Measurements from ENCODE around the gene PCBD2.

DNA sequence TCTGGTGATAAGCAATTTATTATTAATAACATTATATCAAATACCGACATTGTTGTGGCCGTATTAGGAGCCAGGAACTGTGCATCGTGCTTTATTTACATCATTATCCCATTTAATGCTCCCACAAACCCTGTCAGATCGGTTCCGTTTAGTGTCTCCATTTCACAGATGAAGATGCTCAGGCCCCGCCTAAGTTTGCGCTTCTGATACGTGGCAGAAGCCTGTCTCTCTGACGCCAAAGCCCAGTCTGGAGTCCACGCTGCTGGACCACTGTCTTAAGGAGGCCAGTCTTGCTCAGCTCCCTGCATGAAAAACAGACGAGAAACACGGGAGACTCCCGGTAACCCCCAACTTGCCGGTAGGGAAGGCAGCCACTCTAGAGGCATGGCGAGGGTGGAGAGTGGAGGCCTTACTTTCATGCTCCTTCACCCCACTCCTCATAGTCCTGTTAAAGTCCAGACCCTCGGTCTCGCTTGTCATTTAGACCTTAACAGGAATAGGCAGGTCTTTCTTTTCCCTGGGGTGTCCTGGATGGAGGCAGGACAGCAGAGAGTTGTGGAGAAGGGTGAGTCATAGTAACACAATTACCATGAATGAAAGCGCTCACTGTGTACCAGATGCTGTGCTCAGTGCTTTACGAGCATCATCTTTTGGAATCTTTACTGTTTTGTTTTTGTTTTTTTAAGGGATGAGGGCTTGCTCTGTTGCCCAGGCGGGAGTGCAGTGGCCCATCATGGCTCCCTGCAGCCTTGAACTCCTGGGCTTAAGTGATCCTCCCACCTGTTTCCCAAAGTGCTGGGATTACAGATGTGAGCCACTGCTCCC lies 29.9 kb upstream of the PCBD2 start:
- TF ChIP-seq, protein P1, sequence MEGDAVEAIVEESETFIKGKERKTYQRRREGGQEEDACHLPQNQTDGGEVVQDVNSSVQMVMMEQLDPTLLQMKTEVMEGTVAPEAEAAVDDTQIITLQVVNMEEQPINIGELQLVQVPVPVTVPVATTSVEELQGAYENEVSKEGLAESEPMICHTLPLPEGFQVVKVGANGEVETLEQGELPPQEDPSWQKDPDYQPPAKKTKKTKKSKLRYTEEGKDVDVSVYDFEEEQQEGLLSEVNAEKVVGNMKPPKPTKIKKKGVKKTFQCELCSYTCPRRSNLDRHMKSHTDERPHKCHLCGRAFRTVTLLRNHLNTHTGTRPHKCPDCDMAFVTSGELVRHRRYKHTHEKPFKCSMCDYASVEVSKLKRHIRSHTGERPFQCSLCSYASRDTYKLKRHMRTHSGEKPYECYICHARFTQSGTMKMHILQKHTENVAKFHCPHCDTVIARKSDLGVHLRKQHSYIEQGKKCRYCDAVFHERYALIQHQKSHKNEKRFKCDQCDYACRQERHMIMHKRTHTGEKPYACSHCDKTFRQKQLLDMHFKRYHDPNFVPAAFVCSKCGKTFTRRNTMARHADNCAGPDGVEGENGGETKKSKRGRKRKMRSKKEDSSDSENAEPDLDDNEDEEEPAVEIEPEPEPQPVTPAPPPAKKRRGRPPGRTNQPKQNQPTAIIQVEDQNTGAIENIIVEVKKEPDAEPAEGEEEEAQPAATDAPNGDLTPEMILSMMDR (IDR thresholded peaks at IDR 0.05): no peak
- TF ChIP-seq POLR2A (IDR thresholded peaks at IDR 0.05): peak in 1 of 2 donors; percentile 27
